Urinary bladder (tissue), 4 donors: ENCODE measurements around the gene CABP7. TPM values are rescaled to one million over a fixed set of nuclear protein-coding genes. Genes with fewer than 3 reads are reported as not detected.

ENCODE experiments used
- DNase-seq: peaks from one replicate; pipeline ENCODE4 v3.0.0-alpha.2; 2015; ENCODE audit errors: extremely low spot score
- H3K27ac ChIP-seq: one replicate; pipeline ENCODE4 v1.5.1; 2013; ENCODE audit warnings: low read depth, mild to moderate bottlenecking, moderate library complexity
- H3K36me3 ChIP-seq: one replicate; pipeline ENCODE4 v1.6.1; 2013; ENCODE audit warnings: mild to moderate bottlenecking, moderate library complexity; ENCODE audit not compliant: insufficient read depth
- H3K4me1 ChIP-seq: one replicate; pipeline ENCODE4 v1.6.1; 2013; ENCODE audit warnings: mild to moderate bottlenecking, moderate library complexity; ENCODE audit not compliant: insufficient read depth
- H3K4me3 ChIP-seq: one replicate; pipeline ENCODE4 v1.5.1; 2013; ENCODE audit warnings: low read depth, low read length
- WGBS: extraction: QIAGEN DNeasy Blood & Tissue Kit; methylation state at CpG from one replicate; pipeline ENCODE4 v1.1.7; 2013; 5-methylcytosine and 5-hydroxymethylcytosine counted together
- polyA plus RNA-seq: library from polyadenylated mRNA; stranded (reverse); fragments of 200-250 nt; gene quantifications from one replicate; pipeline ENCODE4 v1.2.3, GENCODE V29; 2013
- small RNA-seq: library from RNA; depleted of rRNA; stranded (forward); fragments of <200 nt; gene quantifications from one replicate; pipeline ENCODE3, GENCODE V24; 2014
- total RNA-seq: library from RNA; depleted of rRNA; stranded (reverse); fragments of >200 nt; gene quantifications from one replicate; pipeline ENCODE4 v1.2.3, GENCODE V29; 2014
- donor health status: healthy with polysubstance abuse.
- donor health status: healthy.

The CABP7 gene
- total and polyA plus RNA-seq, 2 donors: 0.05 to 0.11 TPM

DNA sequence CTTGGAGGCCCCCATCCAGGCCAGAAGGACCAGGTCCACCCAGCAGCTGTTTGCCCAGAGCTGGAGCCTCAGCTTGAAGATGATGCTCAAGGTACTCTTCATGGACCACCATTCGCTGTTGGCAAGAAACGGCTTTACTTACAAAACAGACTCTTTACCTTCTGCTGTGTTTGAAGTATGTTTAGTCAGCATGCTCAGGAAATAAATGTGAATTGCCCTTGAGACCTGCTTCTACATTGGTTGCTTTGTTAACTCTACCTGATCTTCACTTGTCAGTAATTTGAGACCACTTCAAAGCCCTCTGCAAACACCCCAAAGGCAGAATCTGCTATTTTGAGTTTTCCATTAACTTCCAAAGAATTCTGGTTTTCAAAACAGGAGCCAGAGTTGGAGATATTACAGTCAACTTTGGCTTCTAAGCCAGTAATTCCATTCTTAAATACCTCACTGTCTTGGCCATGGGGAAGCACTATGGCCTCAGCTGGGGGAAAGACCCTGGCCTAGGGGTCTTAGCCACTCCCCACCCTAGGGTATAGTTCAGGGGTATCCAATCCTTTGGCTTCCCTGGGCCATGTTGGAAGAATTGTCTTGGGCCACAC lies 50.0 kb downstream of the CABP7 start:
- 96% methylated on average over 2 of the region's 2 CpGs for WGBS
- DNase-seq: no peak
- peaks cover 6% of the 10 kb centered on the region for H3K4me1 ChIP-seq
- H3K36me3 ChIP-seq: no peaks in the 10 kb centered on the region
- H3K27ac ChIP-seq: no peak overlapping the region
- H3K4me3 ChIP-seq: no peak overlapping the region

DNA sequence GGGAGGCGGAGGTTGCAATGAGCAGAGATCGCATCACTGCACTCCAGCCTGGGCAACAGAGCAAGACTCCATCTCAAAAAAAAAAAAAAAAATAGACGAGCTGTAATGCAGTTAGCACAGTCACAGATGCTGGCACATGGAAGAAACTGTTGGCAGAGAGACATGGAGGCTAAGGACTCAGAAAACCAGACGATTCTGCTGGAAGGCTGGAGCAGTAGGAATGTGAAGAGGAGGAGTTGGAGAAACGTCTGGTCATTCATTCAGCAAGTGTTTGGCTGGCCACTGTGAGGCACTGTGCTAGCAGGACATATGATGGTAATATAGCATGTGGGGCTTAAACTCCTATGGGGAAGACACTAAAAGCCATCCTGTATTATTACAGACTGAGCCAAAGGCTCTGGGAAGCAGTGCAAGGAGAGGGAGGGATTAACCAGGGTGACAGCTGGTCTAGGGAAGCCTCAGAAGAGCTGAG lies 52.4 kb downstream of the CABP7 start:
- 46% methylated on average over 5 of the region's 5 CpGs for WGBS
- no peak for DNase-seq

DNA sequence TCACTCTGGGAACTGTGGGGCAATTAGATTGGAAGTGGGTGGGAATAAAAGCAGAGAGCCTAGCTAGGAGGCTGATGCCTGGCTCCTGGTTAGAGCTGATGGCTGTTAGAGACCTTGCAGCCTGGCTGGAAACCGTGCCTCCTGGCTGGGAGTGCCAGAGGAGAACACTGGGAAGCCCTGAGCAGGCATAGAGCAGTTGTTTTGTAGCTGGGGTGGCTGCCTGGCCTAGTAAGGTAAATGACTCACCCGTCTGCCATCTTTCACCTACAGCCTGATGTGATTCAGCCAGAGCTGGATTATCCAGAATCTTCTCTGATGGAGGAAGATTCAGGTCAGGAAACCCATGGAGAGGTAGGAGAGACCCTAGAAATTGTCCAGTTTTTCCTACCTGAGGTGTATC lies 53.4 kb downstream of the CABP7 start:
- WGBS: 63% methylated on average over 2 of the region's 2 CpGs
- no peak for DNase-seq
- H3K4me1 ChIP-seq: peaks cover 1% of the 10 kb centered on the region
- H3K4me3 ChIP-seq: no peak overlapping the region
- H3K27ac ChIP-seq: no peak overlapping the region
- H3K36me3 ChIP-seq: no peaks in the 10 kb centered on the region

More for the DNA sequence above, 52.4 kb downstream of the CABP7 start:
- Histone ChIP-seq H3K27ac (no peak overlapping the region), H3K4me3 (no peak overlapping the region), H3K36me3 (no peaks in the 10 kb centered on the region), H3K4me1 (peaks cover 6% of the 10 kb centered on the region)

DNA sequence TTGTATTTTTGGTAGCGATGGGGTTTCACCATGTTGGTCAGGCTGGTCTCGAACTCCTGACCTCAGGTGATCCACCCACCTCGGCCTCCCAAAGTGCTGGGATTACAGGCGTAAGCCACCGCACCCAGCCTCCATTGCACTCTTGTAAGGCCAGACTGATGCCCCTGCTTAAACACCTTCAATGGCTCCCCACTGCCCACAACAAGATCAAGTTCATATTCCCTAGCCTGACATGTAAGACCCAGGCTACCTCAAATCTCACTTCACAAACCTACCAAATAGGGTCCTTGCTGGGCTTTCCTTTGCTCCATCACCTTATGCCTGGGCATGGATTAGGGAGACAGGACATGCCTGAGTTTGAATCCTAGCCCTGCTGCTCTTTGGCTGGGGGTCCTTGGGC lies 60.4 kb downstream of the CABP7 start:
- no peaks in the 10 kb centered on the region for H3K4me1 ChIP-seq
- no peak for DNase-seq
- 94% methylated on average over 5 of the region's 5 CpGs for WGBS
- H3K27ac ChIP-seq: no peak overlapping the region
- H3K36me3 ChIP-seq: no peaks in the 10 kb centered on the region
- H3K4me3 ChIP-seq: no peak overlapping the region

DNA sequence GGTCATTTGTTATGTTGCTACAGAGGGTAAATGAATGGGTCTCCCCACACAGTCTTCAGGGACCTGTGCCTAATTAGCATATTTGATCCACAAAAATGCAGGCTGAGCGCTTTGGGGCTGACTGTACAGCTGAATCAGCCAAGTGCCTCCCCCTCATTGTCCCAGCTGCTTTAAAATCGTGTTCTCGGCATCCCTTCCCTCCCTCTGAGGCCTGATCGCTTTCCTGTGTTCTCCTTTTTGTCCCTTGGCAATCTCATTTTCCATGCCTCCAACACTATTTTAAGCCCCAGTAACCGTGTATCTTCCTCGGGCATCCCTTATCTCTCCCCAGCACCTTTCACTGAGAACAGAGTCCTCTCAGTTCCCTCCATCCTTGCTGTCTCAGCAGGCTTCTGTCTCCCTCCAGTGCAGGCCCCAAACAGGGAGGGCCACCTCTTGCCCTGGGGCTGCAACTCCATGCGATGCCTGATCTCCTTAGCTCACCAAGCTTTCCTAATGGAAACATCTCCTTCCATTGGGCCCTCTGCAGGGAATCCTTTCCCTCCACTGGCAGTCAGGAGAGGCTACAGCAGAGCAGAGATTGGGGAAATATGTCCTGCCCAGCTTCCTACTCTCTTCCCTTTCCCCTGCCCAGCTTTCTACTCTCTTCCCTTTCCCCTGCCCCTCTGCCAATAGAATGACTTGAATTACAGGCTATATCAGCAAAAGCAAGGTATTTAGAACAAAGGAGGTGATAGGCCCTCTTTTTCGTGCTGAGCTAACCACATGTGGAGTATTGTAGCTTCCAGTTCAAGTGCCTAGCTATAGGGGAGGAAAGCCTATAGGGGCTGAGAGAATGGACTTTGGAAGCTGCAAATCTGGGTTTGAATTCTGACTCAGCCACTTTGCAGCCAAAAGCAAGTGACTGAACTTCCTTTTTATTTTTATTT lies 61.2 kb downstream of the CABP7 start:
- 44% methylated on average over 8 of the region's 8 CpGs for WGBS
- H3K27ac ChIP-seq: no peak overlapping the region
- DNase-seq: no peak
- no peaks in the 10 kb centered on the region for H3K36me3 ChIP-seq
- H3K4me3 ChIP-seq: no peak overlapping the region
- H3K4me1 ChIP-seq: no peaks in the 10 kb centered on the region

Small RNA genes within 50 kb of the gene (small RNA-seq; reads per million reads assigned to genes)
- gene AC004882.2: not detected
- not detected for gene RF00019

Other genes with a start within 250 kb of the CABP7 start
- 0.90 TPM for gene NEFH, start 239.8 kb upstream of the CABP7 start, total RNA-seq
- 1.1 TPM for gene NEFH, start 239.8 kb upstream of the CABP7 start, polyA plus RNA-seq
- 30.6 TPM for gene THOC5, start 166.2 kb upstream of the CABP7 start, total RNA-seq
- 55.8 TPM for gene THOC5, start 166.2 kb upstream of the CABP7 start, polyA plus RNA-seq
- gene NIPSNAP1, start 138.9 kb upstream of the CABP7 start, total RNA-seq: 24.2 TPM
- gene NIPSNAP1, start 138.9 kb upstream of the CABP7 start, polyA plus RNA-seq: 21.7 TPM
- 28.9 TPM for gene NF2, start 116.4 kb upstream of the CABP7 start, total RNA-seq
- gene NF2, start 116.4 kb upstream of the CABP7 start, polyA plus RNA-seq: 10.2 TPM
- 14.1 TPM for gene ZMAT5, start 47.0 kb downstream of the CABP7 start, total RNA-seq
- 27.8 TPM for gene ZMAT5, start 47.0 kb downstream of the CABP7 start, polyA plus RNA-seq
- gene UQCR10, start 47.4 kb downstream of the CABP7 start, total RNA-seq: 59.6 TPM
- 155 TPM for gene UQCR10, start 47.4 kb downstream of the CABP7 start, polyA plus RNA-seq
- 28.7 TPM for gene ASCC2, start 118.3 kb downstream of the CABP7 start, total RNA-seq
- gene ASCC2, start 118.3 kb downstream of the CABP7 start, polyA plus RNA-seq: 41.8 TPM
- 62.7 TPM for gene MTMR3, start 163.2 kb downstream of the CABP7 start, total RNA-seq
- gene MTMR3, start 163.2 kb downstream of the CABP7 start, polyA plus RNA-seq: 17.8 TPM